B cell (primary cell): ENCODE measurements around the gene CAP2.

Experiments used
- EZH2 ChIP-seq: IDR thresholded peaks from 2 replicates; pipeline ENCODE4 v1.6.1; 2012; ENCODE audit warnings: borderline replicate concordance, low read depth, mild to moderate bottlenecking, moderate library complexity, low read length; ENCODE audit not compliant: insufficient read depth, poor library complexity, severe bottlenecking
- TF ChIP-seq, protein P1 (sequence below): fragments of 200-600 bp; IDR thresholded peaks from one replicate; pipeline ENCODE4 v1.8.0; 2022; ENCODE audit warnings: antibody characterized with exemption, mild to moderate bottlenecking

GRCh38 chr6:17352302-17352701, 41.1 kb upstream of the CAP2 start:
- TF ChIP-seq, protein P1, sequence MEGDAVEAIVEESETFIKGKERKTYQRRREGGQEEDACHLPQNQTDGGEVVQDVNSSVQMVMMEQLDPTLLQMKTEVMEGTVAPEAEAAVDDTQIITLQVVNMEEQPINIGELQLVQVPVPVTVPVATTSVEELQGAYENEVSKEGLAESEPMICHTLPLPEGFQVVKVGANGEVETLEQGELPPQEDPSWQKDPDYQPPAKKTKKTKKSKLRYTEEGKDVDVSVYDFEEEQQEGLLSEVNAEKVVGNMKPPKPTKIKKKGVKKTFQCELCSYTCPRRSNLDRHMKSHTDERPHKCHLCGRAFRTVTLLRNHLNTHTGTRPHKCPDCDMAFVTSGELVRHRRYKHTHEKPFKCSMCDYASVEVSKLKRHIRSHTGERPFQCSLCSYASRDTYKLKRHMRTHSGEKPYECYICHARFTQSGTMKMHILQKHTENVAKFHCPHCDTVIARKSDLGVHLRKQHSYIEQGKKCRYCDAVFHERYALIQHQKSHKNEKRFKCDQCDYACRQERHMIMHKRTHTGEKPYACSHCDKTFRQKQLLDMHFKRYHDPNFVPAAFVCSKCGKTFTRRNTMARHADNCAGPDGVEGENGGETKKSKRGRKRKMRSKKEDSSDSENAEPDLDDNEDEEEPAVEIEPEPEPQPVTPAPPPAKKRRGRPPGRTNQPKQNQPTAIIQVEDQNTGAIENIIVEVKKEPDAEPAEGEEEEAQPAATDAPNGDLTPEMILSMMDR, result no peak
- TF ChIP-seq EZH2, result no peak
